ENCODE results near the gene IFI27L2.
"Not testable (repeated sequence)": the region's sequence is repeated elsewhere in the genome, so short reads cannot be mapped to it uniquely, and the experiment has no call there.

Gene IFI27L2

DNA sequence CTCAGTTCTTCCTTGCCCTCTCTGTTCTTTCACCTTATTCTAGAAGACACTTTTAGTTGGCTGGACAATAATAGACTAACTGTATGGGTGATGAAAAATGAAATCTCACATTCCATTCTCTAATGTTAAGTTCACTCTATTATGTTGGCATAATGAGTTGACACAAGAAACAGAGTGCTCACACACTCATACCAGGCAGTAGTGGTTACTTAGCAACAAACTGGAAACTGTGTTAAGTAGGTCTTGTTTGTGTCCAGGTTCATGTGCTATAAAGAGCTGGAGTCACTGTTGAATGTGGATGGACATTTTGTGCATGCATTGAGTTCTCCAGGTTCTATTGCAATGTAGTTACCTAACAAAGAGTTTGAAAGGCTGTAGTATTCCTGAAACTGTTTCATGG lies 27.8 kb upstream of the IFI27L2 start:
- Histone ChIP-seq H3K79me2 (ENCODE audit: insufficient read depth, low read length) (no peaks in the 10 kb centered on the region), H3K27ac (ENCODE audit: low read depth, low read length, poor library complexity, severe bottlenecking) (no peak overlapping the region), H3K27me3 (ENCODE audit: insufficient read depth, low read length) (no peaks in the 10 kb centered on the region), H4K20me1 (ENCODE audit: insufficient read depth, low read length) (no peaks in the 10 kb centered on the region), H3F3A (ENCODE audit: insufficient read depth, low read length) (no peaks in the 10 kb centered on the region), H3K9me2 (ENCODE audit: low read depth, low read length) (no peaks in the 10 kb centered on the region), H3K4me2 (ENCODE audit: low read length) (no peak overlapping the region), H3K9ac (ENCODE audit: low read length) (no peak overlapping the region), H2AFZ (ENCODE audit: low read length) (no peak overlapping the region), H3K4me1 (ENCODE audit: insufficient read depth, low read length, severe bottlenecking) (no peaks in the 10 kb centered on the region), H3K36me3 (ENCODE audit: insufficient read depth, low read length) (no peaks in the 10 kb centered on the region; the same call in 1 of the 2 replicates), H3K4me3 (ENCODE audit: low read depth, low read length, poor library complexity, severe bottlenecking) (no peak overlapping the region), H3K9me3 (ENCODE audit: low read length) (no peaks in the 10 kb centered on the region)
- no peak for TF ChIP-seq EZH2 (IDR thresholded peaks at IDR 0.05; ENCODE audit: borderline replicate concordance, low read length)
- TF ChIP-seq, protein P1, sequence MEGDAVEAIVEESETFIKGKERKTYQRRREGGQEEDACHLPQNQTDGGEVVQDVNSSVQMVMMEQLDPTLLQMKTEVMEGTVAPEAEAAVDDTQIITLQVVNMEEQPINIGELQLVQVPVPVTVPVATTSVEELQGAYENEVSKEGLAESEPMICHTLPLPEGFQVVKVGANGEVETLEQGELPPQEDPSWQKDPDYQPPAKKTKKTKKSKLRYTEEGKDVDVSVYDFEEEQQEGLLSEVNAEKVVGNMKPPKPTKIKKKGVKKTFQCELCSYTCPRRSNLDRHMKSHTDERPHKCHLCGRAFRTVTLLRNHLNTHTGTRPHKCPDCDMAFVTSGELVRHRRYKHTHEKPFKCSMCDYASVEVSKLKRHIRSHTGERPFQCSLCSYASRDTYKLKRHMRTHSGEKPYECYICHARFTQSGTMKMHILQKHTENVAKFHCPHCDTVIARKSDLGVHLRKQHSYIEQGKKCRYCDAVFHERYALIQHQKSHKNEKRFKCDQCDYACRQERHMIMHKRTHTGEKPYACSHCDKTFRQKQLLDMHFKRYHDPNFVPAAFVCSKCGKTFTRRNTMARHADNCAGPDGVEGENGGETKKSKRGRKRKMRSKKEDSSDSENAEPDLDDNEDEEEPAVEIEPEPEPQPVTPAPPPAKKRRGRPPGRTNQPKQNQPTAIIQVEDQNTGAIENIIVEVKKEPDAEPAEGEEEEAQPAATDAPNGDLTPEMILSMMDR (IDR thresholded peaks at IDR 0.05; ENCODE audit: low read length) = no peak

DNA sequence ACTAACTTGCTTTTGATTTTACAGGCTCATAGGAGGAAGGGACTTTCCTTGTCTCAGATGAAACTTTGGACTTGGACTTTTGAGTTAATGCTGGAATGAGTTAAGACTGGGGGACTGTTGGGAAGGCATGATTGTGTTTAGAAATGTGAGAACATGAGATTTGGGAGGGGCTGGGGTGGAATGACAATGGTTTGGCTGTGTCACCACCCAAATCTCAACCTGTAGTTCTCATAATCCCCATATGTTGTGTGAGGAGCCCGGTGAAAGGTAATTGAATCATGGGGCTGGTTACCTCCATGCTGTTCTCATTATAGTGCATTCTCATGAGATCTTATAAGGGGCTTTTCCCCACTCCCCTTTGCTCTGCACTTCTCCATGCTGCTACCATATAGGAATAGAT lies 26.7 kb upstream of the IFI27L2 start:
- H2AFZ ChIP-seq (ENCODE audit: low read length); H3K36me3 ChIP-seq (ENCODE audit: insufficient read depth, low read length); H3K9me2 ChIP-seq (ENCODE audit: low read depth, low read length); H3K4me3 ChIP-seq (ENCODE audit: low read depth, low read length, poor library complexity, severe bottlenecking); H3F3A ChIP-seq (ENCODE audit: insufficient read depth, low read length); H3K79me2 ChIP-seq (ENCODE audit: insufficient read depth, low read length); H3K27me3 ChIP-seq (ENCODE audit: insufficient read depth, low read length); H3K27ac ChIP-seq (ENCODE audit: low read depth, low read length, poor library complexity, severe bottlenecking); H3K9me3 ChIP-seq (ENCODE audit: low read length); H3K4me1 ChIP-seq (ENCODE audit: insufficient read depth, low read length, severe bottlenecking); H3K9ac ChIP-seq (ENCODE audit: low read length); H3K4me2 ChIP-seq (ENCODE audit: low read length); H4K20me1 ChIP-seq (ENCODE audit: insufficient read depth, low read length): not testable (repeated sequence)

DNA sequence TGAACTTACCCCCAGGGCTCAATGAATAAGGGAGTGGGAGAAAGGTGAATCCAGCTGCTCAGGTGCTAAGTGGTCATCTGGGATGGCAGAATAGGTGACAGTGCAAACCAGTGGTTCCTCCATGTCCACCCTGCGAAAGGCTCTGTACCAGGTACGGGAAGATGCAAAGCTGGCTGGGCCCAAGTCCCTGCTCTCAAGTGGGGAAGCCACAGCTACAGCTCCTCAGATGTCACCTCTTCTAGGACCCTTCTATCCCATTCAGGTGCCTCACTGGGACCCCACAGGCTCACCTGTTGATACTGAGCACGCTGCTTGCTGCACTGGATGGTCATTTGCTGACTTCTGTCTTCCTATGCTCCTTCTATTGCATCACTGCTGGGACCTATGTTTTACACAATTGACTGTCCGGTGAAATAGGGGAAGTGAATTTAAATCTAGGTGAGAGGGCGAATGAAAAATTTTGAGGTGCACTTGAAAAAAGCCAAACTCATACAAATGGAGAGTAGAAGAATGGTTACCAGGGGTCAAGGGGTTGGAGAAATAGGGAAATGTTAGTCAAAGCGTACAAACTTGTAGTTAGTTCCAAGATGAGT lies 24.4 kb upstream of the IFI27L2 start:
- Histone ChIP-seq H3K36me3 (ENCODE audit: insufficient read depth, low read length) (no peaks in the 10 kb centered on the region; the same call in 1 of the 2 replicates), H3K4me1 (ENCODE audit: insufficient read depth, low read length, severe bottlenecking) (no peaks in the 10 kb centered on the region)

More for the DNA sequence above, 24.4 kb upstream of the IFI27L2 start:
- no peak overlapping the region for H3K4me3 ChIP-seq (ENCODE audit: low read depth, low read length, poor library complexity, severe bottlenecking)
- no peaks in the 10 kb centered on the region for H3K9me3 ChIP-seq (ENCODE audit: low read length)
- no peaks in the 10 kb centered on the region for H3K79me2 ChIP-seq (ENCODE audit: insufficient read depth, low read length)
- TF ChIP-seq EZH2 (IDR thresholded peaks at IDR 0.05; ENCODE audit: borderline replicate concordance, low read length) = no peak
- TF ChIP-seq, protein P1 (IDR thresholded peaks at IDR 0.05; ENCODE audit: low read length) = no peak
- H3K9me2 ChIP-seq (ENCODE audit: low read depth, low read length) = no peaks in the 10 kb centered on the region
- no peak overlapping the region for H3K9ac ChIP-seq (ENCODE audit: low read length)
- H4K20me1 ChIP-seq (ENCODE audit: insufficient read depth, low read length) = no peaks in the 10 kb centered on the region
- no peaks in the 10 kb centered on the region for H3F3A ChIP-seq (ENCODE audit: insufficient read depth, low read length)
- no peak overlapping the region for H2AFZ ChIP-seq (ENCODE audit: low read length)
- no peak overlapping the region for H3K4me2 ChIP-seq (ENCODE audit: low read length)
- H3K27ac ChIP-seq (ENCODE audit: low read depth, low read length, poor library complexity, severe bottlenecking) = no peak overlapping the region
- no peaks in the 10 kb centered on the region for H3K27me3 ChIP-seq (ENCODE audit: insufficient read depth, low read length)

All from OCI-LY1 (cell line).